ENCODE results near the gene RFX4. TPM values are rescaled to one million over a fixed set of nuclear protein-coding genes. Genes with fewer than 3 reads are reported as not detected.

The RFX4 gene
- total RNA-seq, 1 donor from 2014 or later = not detected

DNA sequence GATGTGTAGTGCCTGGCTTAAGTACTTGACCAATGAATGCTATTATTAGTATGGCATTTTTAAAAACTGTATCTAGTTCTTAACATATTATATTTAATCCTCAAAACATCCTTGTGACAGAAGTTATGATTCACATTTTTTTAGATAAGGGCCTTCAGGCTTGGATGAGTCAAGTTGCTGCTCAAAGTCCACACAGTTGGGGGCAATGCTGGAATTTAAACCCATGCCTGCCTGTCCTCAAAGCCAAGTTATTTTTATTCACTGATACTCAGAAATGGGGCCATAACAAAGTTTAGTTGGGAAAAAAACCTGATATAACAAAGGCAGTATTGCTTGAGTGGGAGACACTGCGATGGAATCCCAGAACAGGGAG lies 50.6 kb downstream of the RFX4 start:
- Mint-ChIP-seq H3K4me1 (ENCODE audit: low read depth, unreplicated experiment) (peaks cover 1% of the 10 kb centered on the region), H3K9me3 (ENCODE audit: unreplicated experiment) (no peaks in the 10 kb centered on the region), H3K4me3 (ENCODE audit: unreplicated experiment) (no peak overlapping the region), H3K27me3 (ENCODE audit: unreplicated experiment) (no peaks in the 10 kb centered on the region), H3K27ac (ENCODE audit: unreplicated experiment) (no peak overlapping the region), H3K36me3 (ENCODE audit: unreplicated experiment) (no peaks in the 10 kb centered on the region)
- no peak for DNase-seq
- TF ChIP-seq, protein P1, sequence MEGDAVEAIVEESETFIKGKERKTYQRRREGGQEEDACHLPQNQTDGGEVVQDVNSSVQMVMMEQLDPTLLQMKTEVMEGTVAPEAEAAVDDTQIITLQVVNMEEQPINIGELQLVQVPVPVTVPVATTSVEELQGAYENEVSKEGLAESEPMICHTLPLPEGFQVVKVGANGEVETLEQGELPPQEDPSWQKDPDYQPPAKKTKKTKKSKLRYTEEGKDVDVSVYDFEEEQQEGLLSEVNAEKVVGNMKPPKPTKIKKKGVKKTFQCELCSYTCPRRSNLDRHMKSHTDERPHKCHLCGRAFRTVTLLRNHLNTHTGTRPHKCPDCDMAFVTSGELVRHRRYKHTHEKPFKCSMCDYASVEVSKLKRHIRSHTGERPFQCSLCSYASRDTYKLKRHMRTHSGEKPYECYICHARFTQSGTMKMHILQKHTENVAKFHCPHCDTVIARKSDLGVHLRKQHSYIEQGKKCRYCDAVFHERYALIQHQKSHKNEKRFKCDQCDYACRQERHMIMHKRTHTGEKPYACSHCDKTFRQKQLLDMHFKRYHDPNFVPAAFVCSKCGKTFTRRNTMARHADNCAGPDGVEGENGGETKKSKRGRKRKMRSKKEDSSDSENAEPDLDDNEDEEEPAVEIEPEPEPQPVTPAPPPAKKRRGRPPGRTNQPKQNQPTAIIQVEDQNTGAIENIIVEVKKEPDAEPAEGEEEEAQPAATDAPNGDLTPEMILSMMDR (IDR thresholded peaks at IDR 0.05; ENCODE audit: partially characterized antibody, unreplicated experiment) = no peak

DNA sequence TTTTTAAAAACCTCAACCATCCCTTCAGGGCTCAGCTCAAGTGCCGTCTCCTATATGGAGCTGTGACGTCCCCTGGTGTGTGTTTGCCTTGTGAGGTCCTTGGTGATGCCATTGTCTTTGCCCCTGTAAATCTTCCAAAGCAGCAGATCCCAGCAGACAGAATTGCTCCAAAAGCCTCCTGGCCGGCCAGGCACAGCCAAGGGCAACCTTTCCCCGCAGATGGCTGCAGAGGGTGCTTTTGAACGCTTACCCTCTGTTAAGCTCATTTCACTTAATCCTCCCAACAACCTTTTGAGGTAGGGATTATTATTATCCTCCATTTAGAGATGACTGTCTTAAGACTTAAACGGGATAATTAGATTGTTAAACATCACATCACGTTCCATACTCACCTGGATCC lies 51.4 kb downstream of the RFX4 start:
- Mint-ChIP-seq H3K36me3 (ENCODE audit: unreplicated experiment) (no peaks in the 10 kb centered on the region), H3K27me3 (ENCODE audit: unreplicated experiment) (no peaks in the 10 kb centered on the region), H3K4me1 (ENCODE audit: low read depth, unreplicated experiment) (peaks cover 1% of the 10 kb centered on the region), H3K9me3 (ENCODE audit: unreplicated experiment) (no peaks in the 10 kb centered on the region), H3K4me3 (ENCODE audit: unreplicated experiment) (no peak overlapping the region), H3K27ac (ENCODE audit: unreplicated experiment) (no peak overlapping the region)
- TF ChIP-seq, protein P1 (IDR thresholded peaks at IDR 0.05; ENCODE audit: partially characterized antibody, unreplicated experiment) = no peak
- no peak for DNase-seq

DNA sequence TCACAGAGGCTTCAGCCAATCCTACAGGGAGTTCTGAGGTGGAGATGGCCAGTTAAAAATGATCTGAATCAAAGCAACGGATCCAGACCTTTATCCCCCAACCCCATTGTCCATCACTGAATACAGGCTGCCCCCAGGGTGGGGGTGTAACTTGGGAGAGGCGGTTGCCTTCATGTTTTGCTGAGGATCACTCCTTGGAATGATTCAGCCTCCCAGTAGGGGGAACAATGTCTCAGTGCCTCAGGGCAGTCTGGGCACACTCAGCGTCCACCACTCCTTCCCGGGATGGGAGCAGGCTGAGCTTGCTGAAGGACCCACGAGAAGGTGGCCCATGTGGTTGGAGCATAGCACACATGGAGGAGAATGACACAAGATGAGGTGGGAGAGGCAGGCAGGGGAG lies 60.2 kb downstream of the RFX4 start:
- no peaks in the 10 kb centered on the region for H3K36me3 Mint-ChIP-seq (ENCODE audit: unreplicated experiment)
- peaks cover 4% of the 10 kb centered on the region for H3K9me3 Mint-ChIP-seq (ENCODE audit: unreplicated experiment)
- DNase-seq = no peak
- TF ChIP-seq, protein P1 (IDR thresholded peaks at IDR 0.05; ENCODE audit: partially characterized antibody, unreplicated experiment) = no peak
- H3K4me3 Mint-ChIP-seq (ENCODE audit: unreplicated experiment) = no peak overlapping the region
- H3K27me3 Mint-ChIP-seq (ENCODE audit: unreplicated experiment) = no peaks in the 10 kb centered on the region
- H3K4me1 Mint-ChIP-seq (ENCODE audit: low read depth, unreplicated experiment) = peaks cover 2% of the 10 kb centered on the region
- no peak overlapping the region for H3K27ac Mint-ChIP-seq (ENCODE audit: unreplicated experiment)

DNA sequence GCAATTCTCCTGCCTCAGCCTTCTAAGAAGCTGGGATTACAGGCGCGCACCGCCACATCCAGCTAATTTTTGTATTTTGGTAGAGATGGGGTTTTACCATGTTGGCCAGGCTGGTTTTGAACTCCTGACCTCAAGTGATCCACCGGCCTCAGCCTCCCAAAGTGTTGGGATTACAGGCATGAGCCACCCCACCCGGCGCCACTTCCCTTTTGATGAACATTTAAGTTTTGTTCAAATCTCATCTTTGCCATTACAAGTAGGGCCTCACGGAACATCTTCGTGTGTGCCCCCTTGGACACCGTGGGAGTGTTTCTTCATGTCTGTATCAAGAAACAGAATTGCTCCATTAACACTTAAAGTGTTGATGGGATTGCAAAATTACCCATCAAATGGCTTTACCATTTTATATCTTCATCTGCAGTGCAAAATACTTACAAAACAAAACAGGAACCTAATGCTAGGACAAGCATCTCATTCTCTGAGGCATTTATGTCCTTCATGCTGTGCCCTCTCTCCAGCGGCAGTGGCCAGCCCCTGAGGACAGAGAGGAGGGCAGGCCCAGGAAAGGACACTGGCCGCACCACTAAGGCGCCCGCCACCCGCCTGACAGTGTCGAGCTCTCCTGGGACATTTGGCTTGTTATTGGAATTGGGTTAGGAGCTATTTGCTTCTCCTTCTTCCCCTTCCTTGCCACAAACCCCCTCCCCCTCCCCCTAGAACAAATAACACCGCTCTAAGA lies 61.7 kb downstream of the RFX4 start:
- H3K27ac Mint-ChIP-seq (ENCODE audit: unreplicated experiment) = no peak overlapping the region
- H3K4me3 Mint-ChIP-seq (ENCODE audit: unreplicated experiment) = no peak overlapping the region
- DNase-seq = no peak
- peaks cover 2% of the 10 kb centered on the region for H3K4me1 Mint-ChIP-seq (ENCODE audit: low read depth, unreplicated experiment)
- H3K27me3 Mint-ChIP-seq (ENCODE audit: unreplicated experiment) = no peaks in the 10 kb centered on the region
- H3K9me3 Mint-ChIP-seq (ENCODE audit: unreplicated experiment) = peaks cover 4% of the 10 kb centered on the region
- TF ChIP-seq, protein P1 (IDR thresholded peaks at IDR 0.05; ENCODE audit: partially characterized antibody, unreplicated experiment) = no peak
- H3K36me3 Mint-ChIP-seq (ENCODE audit: unreplicated experiment) = no peaks in the 10 kb centered on the region

DNA sequence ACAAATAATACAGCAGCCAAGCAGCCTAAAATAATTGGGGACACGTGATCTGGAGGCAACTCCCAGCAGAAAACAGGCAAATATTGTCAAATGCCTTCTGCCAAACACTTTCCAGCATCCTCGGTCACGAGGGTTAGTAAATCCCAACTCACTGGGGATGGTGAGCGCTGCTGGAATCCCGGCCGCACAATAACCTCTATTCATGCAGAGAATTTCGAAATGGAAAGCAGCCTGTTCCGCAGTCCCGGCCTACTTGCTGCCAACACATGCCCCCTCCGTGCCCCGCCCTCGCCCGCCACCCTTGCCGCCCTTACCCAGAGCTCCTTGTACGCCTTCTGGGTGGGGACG lies 62.2 kb downstream of the RFX4 start:
- Mint-ChIP-seq H3K4me1 (ENCODE audit: low read depth, unreplicated experiment) (peaks cover 2% of the 10 kb centered on the region), H3K27ac (ENCODE audit: unreplicated experiment) (no peak overlapping the region)

More for the DNA sequence above, 62.2 kb downstream of the RFX4 start:
- no peak overlapping the region for H3K4me3 Mint-ChIP-seq (ENCODE audit: unreplicated experiment)
- TF ChIP-seq, protein P1 (IDR thresholded peaks at IDR 0.05; ENCODE audit: partially characterized antibody, unreplicated experiment) = no peak
- H3K36me3 Mint-ChIP-seq (ENCODE audit: unreplicated experiment) = no peaks in the 10 kb centered on the region
- peaks cover 6% of the 10 kb centered on the region for H3K9me3 Mint-ChIP-seq (ENCODE audit: unreplicated experiment)
- no peaks in the 10 kb centered on the region for H3K27me3 Mint-ChIP-seq (ENCODE audit: unreplicated experiment)
- no peak for DNase-seq
